Brain microvascular endothelial cell (primary cell): Measurements from ENCODE around the gene OSBP2.

Source experiments
- DNase-seq: peaks from one replicate; pipeline ENCODE4 v3.0.0-alpha.2; 2020
- H3K27ac ChIP-seq: fragments of 250-450 bp; sonication (Bioruptor Pico); 2 replicates; pipeline ENCODE4 v1.5.1; 2020; ENCODE audit warnings: mild to moderate bottlenecking, moderate library complexity
- H3K27me3 ChIP-seq: fragments of 250-450 bp; sonication (Bioruptor Pico); replicated peaks from 2 replicates; pipeline ENCODE4 v1.5.1; 2020; ENCODE audit warnings: mild to moderate bottlenecking
- H3K36me3 ChIP-seq: fragments of 250-450 bp; sonication (Bioruptor Pico); replicated peaks from 2 replicates; pipeline ENCODE4 v1.5.1; 2020; ENCODE audit warnings: mild to moderate bottlenecking
- H3K4me3 ChIP-seq: 2 replicates; pipeline ENCODE4 v1.5.1; 2011; ENCODE audit warnings: low read depth, mild to moderate bottlenecking, control low read depth, low read length, moderate library complexity
- CTCF ChIP-seq: IDR thresholded peaks from 2 replicates; pipeline ENCODE4 v1.5.1; 2011; ENCODE audit warnings: low read depth, mild to moderate bottlenecking, moderate library complexity, low read length, control low read depth, inconsistent platforms; ENCODE audit errors: missing control alignments
- in situ Hi-C: cut with HindIII; loops from 2 replicates; pipeline ENCODE4 v1.10.0; 2017; ENCODE audit warnings: low sequenced_read_pairs, low pct_ligation_motif_present

Gene OSBP2

GRCh38 chr22:30884211-30885000 lies 189.7 kb downstream of the OSBP2 start:
- no peak for TF ChIP-seq CTCF
- in situ Hi-C loops = no loop called here
- H3K36me3 ChIP-seq = no peaks in the 10 kb centered on the region
- H3K27ac ChIP-seq = no peak overlapping the region
- no peak for DNase-seq
- H3K27me3 ChIP-seq = no peaks in the 10 kb centered on the region
- H3K4me3 ChIP-seq = no peak overlapping the region

- no peak for DNase-seq
- Histone ChIP-seq H3K4me3 (no peak overlapping the region), H3K36me3 (no peaks in the 10 kb centered on the region), H3K27ac (no peak overlapping the region), H3K27me3 (no peaks in the 10 kb centered on the region)
- TF ChIP-seq CTCF = no peak
- in situ Hi-C loops = no loop called here
Measured at GRCh38 chr22:30885001-30885366, 190.3 kb downstream of the OSBP2 start.

GRCh38 chr22:30885591-30885990 lies 190.9 kb downstream of the OSBP2 start:
- TF ChIP-seq CTCF = no peak
- H3K27ac ChIP-seq = no peak overlapping the region
- no peaks in the 10 kb centered on the region for H3K36me3 ChIP-seq
- DNase-seq = no peak
- no peaks in the 10 kb centered on the region for H3K27me3 ChIP-seq
- no peak overlapping the region for H3K4me3 ChIP-seq
- in situ Hi-C loops = no loop called here

- no peak for DNase-seq
Measured at GRCh38 chr22:30887453-30887852, 192.8 kb downstream of the OSBP2 start.

GRCh38 chr22:30887861-30888260 lies 193.2 kb downstream of the OSBP2 start:
- TF ChIP-seq CTCF = no peak
- no peaks in the 10 kb centered on the region for H3K27me3 ChIP-seq
- H3K27ac ChIP-seq = no peak overlapping the region
- no peak for DNase-seq
- H3K36me3 ChIP-seq = no peaks in the 10 kb centered on the region
- no peak overlapping the region for H3K4me3 ChIP-seq
- in situ Hi-C loops = no loop called here

More at GRCh38 chr22:30887453-30887852, 192.8 kb downstream of the OSBP2 start:
- H3K4me3 ChIP-seq = no peak overlapping the region
- H3K36me3 ChIP-seq = no peaks in the 10 kb centered on the region
- no peak overlapping the region for H3K27ac ChIP-seq
- TF ChIP-seq CTCF = no peak
- in situ Hi-C loops = no loop called here
- no peaks in the 10 kb centered on the region for H3K27me3 ChIP-seq
